GM18508 (cell line): Measurements from ENCODE around the gene COMMD10.
"Not testable (repeated sequence)": the region's sequence is repeated elsewhere in the genome, so short reads cannot be mapped to it uniquely, and the experiment has no call there.

Experiments
- ATAC-seq: cut with Tn5 transposase; IDR thresholded peaks from one replicate; pipeline ENCODE4 v1.9.1; 2021; ENCODE audit warnings: moderate number of reproducible peaks; ENCODE audit not compliant: insufficient read depth, unreplicated experiment

The COMMD10 gene

DNA sequence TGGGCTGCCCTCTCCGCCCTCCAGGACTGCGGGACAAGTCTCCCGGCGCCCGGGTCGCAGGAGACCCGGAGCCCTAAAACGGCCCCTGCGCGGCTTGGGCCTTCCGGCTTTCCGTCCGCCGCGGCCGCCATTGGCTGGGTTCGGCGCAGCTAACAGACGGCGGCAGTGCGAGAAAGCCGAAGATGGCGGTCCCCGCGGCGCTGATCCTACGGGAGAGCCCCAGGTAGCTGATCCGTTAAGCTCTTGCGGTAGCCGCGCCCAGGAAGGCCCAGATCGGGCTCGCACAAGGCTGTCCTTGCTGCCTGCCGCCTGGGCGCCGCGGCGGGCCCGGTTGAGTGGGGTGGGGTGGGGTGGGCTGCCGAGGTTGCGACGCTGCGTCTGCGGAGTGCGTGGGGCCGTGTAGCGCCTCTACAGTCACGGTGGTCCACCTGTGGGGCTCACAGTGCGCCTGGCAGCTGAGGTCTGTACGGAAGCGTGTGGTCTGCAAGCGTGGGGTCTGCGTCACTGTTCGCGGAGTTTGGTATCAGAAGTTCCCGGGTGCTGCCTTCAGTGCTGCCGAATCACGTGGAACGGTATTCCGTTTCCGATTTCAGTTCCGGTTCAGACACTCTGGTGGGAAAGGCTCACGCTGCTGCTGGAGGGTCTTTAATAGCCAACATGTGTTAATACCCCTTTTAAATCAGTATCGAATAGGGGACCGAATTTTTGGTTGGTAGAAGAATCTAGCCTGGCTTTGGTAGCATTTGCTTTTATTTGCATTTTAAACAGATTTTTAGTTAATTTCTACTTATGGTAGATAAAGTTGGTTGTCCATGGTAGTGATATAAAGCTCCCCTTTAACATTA lies at the start of gene COMMD10:
TSS of gene COMMD10 (plus strand) at position 155 of the 845 bp plus-strand sequence.
- ATAC-seq: peak; percentile 84

DNA sequence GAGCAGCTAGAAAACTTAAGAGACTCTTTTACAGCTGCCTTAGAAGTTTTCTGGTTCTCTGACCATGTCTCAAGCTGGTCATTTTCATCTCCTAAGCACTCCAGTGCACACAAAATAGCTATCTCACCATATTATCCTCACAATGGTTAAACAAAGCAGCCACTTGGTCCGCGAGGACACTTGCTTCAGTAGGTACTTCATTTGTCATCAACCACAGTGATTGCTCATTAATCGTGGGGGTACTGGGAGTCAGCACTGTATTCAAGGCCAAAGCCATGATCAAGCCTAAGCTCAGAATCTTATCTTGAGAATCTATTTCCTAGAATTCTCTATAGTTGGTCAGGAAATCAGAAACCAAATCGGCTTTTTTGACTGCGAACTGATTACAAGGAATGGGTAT lies 49.7 kb upstream of the COMMD10 start:
- no peak for ATAC-seq

DNA sequence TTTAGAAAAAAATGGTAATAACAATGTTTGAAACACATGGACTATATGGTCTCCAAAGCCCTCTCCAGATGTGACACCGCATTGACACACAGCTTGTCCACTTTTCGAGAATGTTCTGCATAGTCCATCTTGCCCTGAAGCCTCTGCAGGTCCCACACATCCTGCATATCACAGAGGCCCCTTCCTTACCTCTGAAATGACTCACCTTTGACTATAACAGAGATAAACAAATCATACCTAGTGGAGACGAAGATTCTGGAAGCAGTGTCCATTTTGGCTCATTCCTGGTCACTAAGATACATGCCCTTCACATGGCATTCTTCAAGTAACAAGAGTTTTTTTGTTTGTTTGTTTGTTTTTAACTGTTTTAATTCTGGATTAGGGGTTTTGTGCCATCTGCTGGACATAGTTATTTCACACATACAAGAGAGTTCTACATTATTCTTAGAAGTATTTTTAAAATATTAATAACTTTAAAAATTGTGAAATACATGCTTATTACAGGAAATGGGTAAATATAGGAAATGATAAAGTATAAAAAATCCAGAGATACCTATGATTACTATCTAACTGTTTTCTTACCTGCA lies 47.5 kb upstream of the COMMD10 start:
- no peak for ATAC-seq

DNA sequence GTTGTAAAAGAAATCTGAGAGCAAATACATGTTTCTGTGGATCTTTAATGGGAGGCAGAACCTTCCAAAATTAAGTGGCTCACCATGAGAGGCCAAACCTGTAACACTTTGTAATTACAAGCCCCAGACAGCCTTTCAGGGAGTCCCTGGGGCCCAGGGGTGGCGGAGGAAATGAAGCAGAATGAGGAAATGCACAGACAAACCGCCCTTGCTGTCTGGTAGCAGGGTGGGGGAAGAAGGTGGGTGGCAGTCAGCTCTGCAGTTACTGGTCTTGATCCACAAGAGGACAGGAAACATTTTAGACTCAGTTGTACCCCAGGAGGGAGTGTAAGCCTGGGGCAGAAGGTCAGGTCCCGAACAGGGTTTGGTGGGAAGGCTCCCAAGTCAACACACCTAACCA lies 46.0 kb upstream of the COMMD10 start:
- ATAC-seq: peak; percentile 56

DNA sequence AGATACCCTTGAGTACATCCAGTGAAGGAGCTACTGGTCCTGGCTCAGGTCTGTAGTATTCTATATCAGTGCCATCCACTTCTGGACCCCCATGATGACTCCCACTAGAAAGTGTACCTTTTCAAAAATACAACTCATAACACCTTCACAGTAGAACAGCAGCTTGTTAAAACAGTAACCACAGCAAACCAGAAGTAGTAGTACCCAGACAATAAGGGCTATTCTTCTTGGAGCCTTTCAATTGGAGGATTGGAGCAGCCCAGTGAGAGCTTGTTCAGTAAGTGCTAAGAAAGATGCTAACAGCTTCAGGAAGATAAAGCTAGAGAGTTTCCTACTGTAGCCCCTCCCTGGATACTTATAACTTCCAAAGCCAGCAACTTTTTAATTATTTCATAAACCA lies 42.5 kb upstream of the COMMD10 start:
- ATAC-seq: no peak

DNA sequence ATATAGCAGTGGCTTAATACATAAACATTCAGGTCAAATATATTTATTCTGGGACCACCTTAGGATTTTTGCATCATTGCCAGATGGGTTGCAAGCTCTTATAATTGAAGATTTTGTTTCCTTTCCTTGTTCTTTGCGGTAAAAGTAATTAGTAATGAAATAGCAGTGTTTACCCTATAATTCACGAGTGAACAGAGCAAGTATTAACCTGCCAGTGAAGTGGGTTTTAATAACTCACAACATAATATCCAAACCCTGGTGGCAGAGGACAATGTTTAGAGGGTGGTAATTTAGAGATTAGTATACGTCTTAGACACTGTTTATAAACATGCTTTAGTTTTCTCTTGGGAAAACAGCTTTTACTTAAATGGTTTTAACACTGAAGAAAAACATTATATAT lies 40.8 kb upstream of the COMMD10 start:
- no peak for ATAC-seq

DNA sequence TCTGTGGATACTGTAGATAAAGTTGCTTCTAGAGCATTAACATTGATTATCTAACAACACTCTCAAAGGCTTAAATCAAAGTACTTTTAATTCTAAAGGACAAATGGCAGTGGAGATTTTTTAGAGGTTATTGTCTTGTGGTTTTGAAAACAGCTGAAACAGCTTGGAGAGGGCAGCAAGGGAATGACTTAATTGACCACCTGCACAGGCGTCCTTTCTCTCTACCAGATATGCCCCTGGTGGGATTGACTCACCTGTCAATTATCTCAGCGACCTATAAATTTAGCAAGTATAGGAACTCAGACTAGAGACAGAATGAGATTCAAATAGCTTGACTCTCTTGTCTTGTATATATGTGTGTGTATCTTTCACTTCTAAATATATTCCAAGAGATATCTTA lies 39.0 kb upstream of the COMMD10 start:
- ATAC-seq: no peak

DNA sequence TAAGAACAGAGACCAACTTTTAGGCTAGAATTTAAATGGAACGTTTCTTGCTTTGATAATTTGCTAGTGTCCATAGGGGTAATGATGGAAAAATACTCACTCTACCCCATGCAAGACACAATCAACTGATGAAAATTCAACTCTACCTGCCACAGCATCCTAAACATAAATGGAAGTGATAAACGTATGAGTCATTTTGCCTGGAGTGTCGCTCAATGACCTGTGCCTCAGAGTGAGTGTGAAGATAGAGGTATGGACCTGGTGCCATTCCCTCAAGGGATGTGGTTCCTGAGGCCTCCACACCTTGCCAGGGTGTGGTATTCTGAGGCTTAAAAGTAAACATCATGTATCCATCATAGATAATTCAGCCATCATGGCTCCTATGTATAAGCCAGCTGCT lies 38.6 kb upstream of the COMMD10 start:
- no peak for ATAC-seq

DNA sequence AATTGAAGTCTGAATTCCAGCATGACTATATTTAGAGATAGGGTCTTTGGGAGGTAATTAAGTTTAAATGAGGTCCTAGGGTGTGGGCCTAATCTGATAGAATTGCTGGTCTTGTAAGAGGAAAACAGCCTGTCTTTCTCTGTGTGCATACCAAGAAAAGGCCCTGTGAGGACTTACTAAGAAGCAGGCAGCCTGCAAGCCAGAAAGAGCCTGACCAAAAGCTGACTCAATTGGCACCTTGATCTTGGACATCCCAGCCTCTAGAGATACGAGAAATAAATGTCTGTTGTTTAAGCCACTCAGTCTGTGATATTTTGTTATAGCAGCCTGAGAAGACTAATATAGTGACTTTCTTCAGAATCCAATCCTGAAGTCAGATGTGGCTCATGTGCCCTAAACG lies 38.0 kb upstream of the COMMD10 start:
- no peak for ATAC-seq

DNA sequence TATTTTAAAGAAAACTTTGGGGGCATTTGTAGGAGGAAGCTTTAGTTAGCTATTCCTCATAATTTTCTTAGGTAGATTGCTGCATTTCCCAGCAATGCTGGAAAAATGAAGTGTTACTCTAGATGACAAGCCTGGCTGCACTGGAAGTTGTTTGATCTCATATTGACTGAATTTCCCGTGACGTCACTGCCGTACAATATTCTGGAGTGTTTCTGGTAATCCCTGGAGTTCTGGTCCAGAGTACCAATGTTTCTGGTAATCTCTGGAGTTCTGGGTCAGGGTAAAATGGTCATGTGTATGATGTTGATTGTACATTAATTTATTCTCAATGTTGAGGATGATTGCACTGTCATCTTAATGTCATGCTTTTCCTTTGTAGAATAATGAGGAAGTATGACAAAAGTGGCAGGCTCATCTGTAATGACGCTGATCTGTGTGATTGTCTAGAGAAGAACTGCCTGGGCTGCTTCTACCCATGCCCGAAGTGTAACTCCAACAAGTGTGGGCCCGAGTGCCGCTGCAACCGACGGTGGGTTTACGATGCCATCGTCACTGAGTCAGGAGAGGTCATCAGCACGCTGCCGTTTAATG lies 26.4 kb upstream of the COMMD10 start:
- ATAC-seq: no peak

DNA sequence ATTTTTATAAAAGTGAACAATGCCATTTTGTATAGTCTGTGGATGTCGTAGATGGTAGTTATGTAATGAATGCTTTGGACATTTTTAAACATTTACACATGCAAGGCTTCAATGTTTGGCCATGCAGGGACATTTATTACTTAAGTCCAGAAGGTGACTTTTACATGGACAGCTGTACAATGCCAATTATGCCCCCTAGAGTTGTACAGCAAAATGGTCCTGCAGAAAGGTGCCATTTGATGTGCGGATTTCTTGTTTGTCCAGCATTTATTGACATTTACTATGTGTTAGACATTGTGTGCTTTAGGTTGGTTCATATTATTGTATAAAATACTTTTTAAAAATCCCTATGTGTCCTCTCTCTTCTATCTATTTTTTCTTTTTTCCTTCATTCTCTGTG lies 22.5 kb upstream of the COMMD10 start:
- ATAC-seq: no peak

DNA sequence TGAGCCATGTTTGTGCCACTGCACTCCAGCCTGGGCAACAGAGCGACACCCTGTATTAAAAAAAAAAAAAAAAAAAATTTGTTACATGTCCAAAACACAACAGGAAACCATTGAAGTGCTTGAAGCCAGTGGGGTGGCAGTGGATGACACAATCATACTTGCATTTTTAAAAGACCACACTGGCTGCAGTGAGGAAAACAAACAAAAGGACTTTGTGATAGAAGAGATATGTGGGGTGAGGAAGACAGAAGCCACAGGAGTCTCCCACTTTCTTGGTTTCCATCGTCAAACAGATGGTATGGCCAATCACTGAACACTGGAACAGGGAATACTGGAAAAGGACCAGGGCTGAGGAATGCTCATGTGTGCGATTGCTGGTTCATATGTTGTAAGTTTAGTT lies 20.9 kb upstream of the COMMD10 start:
- no peak for ATAC-seq

DNA sequence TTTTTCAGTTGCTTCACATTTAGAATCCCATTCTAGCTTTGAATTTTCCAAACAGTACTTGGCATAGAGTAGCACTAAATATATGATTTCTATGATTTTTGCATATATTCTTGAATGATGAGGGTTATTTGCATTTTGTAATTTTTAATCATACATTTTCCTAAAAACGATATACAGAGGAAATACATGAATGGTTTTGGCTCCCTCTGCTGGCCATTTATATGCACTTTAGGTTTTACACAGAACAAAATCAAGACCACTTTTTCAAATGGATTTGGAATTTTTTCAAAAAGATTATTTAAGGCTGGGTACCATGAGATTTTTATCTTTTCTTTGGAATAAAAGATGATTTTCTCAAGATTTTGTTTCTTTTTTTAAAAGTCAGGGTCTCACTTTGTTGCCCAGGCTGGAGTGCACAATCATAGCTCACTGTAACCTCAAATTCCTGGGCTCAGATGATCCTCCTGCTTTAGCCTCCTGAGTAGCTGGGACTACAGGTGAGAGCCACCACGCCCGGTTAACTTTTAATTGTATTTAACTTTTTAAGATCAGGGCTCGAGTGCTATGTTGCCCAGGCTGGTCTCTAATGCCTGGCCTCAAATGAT lies 16.7 kb upstream of the COMMD10 start:
- no peak for ATAC-seq

DNA sequence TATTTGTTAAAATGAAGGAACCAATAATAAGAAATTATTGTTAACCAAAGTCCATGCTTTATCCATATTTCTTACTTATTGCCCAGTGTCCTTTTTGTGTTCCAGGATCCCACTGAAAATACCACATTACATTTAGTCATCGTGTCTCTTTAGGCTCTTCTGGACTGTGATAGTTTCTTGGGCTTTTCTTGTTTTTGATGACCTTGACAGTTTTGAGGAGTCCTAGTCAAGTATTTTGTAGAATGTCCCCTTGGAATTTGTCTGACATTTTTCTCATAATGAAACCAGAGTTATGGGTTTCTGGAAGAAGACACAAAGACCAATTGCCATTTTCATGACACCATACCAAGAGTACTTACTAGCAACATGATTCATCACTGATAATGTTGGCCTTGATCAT lies 13.6 kb upstream of the COMMD10 start:
- no peak for ATAC-seq

DNA sequence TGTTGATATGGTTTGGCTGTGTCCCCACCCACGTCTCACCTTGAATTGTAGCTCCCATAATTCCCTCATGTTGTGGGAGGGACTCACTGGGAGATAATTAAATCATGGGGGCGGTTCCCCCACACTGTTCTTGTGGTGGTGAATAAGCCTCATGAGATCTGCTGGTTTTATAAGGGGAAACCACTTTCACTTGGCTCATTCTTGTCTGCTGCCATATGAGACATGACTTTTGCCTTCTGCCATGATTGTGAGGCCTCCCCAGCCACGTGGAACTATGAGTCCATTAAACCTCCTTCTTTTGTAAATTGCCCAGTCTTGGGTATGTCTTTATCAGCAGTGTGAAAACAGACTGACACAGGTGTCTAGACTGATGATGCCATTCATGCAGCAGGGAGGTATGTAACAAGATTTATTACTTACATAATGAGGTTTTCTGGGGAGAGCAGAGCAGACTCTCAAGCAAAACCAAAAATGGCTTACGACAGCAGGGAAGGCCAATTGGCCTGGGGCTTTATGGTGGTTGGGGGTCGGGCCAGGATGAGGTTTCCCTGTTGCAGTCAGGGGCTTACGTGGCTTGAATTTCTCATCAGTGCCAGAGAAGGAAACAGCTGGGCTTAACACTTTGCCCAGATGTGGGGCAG lies 9.5 kb upstream of the COMMD10 start:
- ATAC-seq: no peak

DNA sequence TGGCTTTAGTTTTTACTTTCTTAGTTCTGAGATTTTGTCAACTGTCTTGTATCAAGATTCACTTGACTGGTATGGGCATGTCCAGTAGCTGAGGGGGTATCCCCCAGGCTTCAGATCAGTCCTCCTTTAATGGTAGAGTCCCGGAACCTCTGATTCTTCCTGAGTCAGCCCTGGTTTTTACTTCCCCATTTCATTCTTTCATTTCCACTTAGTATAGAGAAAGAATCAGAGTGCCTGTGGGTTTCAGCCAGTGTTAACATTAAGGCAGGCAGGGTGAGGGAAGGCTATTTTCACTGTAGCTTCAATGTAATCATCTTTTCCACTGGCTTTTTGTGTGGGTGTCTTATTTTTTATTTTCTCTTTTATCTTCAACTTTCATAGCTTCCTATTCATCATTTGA lies 8.3 kb upstream of the COMMD10 start:
- peak; percentile 99 for ATAC-seq

DNA sequence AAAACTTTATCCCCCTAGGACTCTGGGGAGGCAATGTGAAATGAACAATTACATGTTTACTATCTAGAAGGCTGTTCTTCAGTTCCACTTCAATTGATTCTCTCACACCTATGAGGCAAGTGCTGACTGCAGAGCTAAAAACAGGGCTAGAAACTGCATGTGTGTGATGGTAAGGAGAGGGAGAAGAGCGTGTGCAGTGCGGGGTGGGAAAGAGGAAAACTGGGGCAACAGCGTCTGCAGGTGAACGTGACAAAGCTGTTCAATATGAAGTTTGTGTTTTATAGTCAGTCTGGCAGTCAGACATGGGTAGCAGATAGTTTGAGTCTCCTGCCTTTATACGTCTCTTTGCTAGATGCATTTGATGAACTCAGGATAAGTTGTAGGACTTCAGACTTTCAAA lies 6.6 kb upstream of the COMMD10 start:
- ATAC-seq: no peak

DNA sequence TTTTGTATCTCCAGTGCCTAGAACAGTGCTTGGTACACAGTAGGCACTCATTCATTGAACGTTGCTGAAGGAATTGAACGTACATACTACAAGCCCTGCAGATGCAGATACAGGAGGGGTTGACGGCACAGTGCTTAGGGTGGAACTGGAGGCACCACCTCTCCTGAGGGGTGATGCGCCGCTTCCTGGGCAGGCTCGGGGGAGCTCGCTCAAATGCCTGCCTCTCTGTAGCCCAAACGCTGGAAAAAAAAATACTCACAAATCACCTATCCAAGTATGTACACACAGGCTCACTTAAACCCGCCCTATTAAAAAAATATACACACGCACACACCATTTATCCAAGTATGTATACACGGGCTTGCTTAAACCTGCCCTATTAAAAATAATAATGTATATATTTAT lies 536 bp upstream of the COMMD10 start:
- ATAC-seq: peak; percentile 13

DNA sequence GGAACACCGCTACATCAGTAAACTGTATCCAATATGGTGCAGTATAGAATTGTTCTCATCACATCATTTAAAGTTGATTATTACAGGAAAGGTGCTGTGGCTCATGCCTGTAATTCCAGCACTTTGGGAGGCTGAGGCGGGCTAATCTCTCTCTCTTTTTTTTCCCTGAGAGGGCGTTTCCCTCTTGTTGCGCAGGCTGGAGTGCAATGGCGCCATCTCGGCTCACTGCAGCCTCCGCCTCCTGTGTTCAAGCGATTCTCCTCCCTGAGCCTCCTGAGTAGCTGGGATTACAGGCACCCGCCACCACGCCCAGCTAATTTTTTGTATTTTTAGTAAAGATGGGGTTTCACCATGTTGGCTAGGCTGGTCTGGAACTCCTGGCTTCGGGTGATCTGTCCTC lies 1.5 kb downstream of the COMMD10 start:
- not testable (repeated sequence) for ATAC-seq

DNA sequence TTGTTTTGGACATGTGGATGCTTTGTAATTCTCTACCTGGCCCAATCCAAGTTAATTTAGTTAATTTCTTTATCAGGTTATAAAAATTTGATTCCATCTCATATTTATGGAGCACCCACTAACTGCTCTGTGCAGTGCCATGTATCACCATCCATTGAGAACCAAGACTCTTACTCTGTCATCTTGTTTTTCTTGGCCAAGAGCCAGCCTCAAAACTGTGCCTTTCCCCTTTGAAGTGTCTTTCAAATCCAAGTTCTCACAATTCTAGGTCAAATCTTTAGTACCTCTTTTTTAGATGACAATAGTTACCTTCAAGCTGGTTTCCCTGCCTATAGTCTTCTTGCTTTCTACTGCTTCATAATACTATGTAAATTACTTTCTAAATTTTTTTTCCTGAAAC lies 3.2 kb downstream of the COMMD10 start:
- no peak for ATAC-seq

DNA sequence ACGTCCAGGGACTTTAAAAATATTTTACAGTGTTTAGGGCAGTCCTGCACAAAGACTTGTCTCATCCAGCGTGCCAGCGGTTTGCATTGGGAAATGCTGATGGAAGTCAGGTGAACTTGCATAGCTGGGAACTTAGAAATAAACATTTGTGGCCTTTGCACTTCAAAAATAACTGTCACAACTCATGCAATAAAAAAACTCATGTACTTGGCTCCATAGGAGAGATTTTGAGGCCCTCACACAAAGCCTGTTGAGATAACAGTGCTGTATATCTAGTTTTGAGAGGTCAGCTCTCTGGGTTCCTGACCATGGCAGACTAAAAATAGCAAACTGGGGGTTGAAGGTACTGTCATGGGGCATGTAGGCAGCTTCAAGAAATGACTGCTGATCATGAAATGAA lies 5.5 kb downstream of the COMMD10 start:
- ATAC-seq: no peak
